ENCODE measurements around the gene SF3B4. TPM values are rescaled to one million over a fixed set of nuclear protein-coding genes. Genes with fewer than 3 reads are reported as not detected.

Gene SF3B4
- total RNA-seq, 4 donors from 2014 or later = 7.6 to 16.9 (median 14.1) TPM

- Histone ChIP-seq H3K27me3 (no peaks in the 10 kb centered on the region), H3K4me3 (peak overlapping the region; percentile 56 to 75 (median 62)), H3K36me3 (no peaks in the 10 kb centered on the region), H3K9me3 (no peaks in the 10 kb centered on the region), H3K27ac (peak overlapping the region; percentile 94 to 100 (median 99)), H3K4me1 (peaks cover 8 to 48% (median 14%) of the 10 kb centered on the region in 3 donors)
- peak; percentile 53 for DNase-seq
- intact Hi-C loops (cut with DNase I) = no loop called here
- 0 to 1% methylated on average over 29 to 34 of the region's 36 CpGs for WGBS, 2 donors
- TF ChIP-seq CTCF (IDR thresholded peaks at IDR 0.05) (peak in 2 of 6 experiments; percentile 24 to 28), POLR2A (IDR thresholded peaks at IDR 0.05) (peak in 2 of 4 donors; percentile 56 to 70)
Measured at GRCh38 chr1:149885339-149886120, 42.1 kb downstream of the SF3B4 start.

- H3K4me3 ChIP-seq = peak overlapping the region; percentile 56 to 75 (median 62)
- peak overlapping the region; percentile 94 to 100 (median 99) for H3K27ac ChIP-seq
- peaks cover 8 to 47% (median 14%) of the 10 kb centered on the region in 3 donors for H3K4me1 ChIP-seq
- TF ChIP-seq POLR2A (IDR thresholded peaks at IDR 0.05) = peak in 1 of 4 donors; percentile 9
- no peak for TF ChIP-seq CTCF (IDR thresholded peaks at IDR 0.05)
- no peaks in the 10 kb centered on the region for H3K9me3 ChIP-seq
- intact Hi-C loops (cut with DNase I) = no loop called here
- no peaks in the 10 kb centered on the region for H3K36me3 ChIP-seq
- H3K27me3 ChIP-seq = no peaks in the 10 kb centered on the region
- DNase-seq = no peak
- WGBS, 2 donors = 3 to 5% methylated on average over 9 of the region's 9 CpGs
Measured at GRCh38 chr1:149884433-149885338, 42.9 kb downstream of the SF3B4 start.

GRCh38 chr1:149883598-149884247 lies 43.9 kb downstream of the SF3B4 start:
- DNase-seq = no peak
- Histone ChIP-seq H3K4me3 (no peak overlapping the region), H3K4me1 (peaks cover 8 to 37% (median 14%) of the 10 kb centered on the region in 3 donors), H3K27ac (peak overlapping the region in 1 of 4 donors; percentile 99), H3K36me3 (no peaks in the 10 kb centered on the region), H3K27me3 (no peaks in the 10 kb centered on the region), H3K9me3 (no peaks in the 10 kb centered on the region)
- WGBS, 2 donors = 71 to 81% methylated on average over 3 of the region's 3 CpGs
- intact Hi-C loops (cut with DNase I) = no loop called here
- TF ChIP-seq POLR2A (IDR thresholded peaks at IDR 0.05) = peak in 1 of 4 donors; percentile 17
- TF ChIP-seq CTCF (IDR thresholded peaks at IDR 0.05) = no peak

- Histone ChIP-seq H3K27ac (no peak overlapping the region), H3K36me3 (no peaks in the 10 kb centered on the region), H3K4me3 (no peak overlapping the region), H3K9me3 (no peaks in the 10 kb centered on the region), H3K27me3 (no peaks in the 10 kb centered on the region), H3K4me1 (peaks cover 8 to 27% (median 14%) of the 10 kb centered on the region in 3 donors)
- DNase-seq = no peak
- TF ChIP-seq CTCF (IDR thresholded peaks at IDR 0.05) (no peak), POLR2A (IDR thresholded peaks at IDR 0.05) (no peak)
- intact Hi-C loops (cut with DNase I) = no loop called here
- WGBS, 2 donors = 73 to 80% methylated on average over 1 of the region's 1 CpG
Measured at GRCh38 chr1:149881876-149882275, 45.7 kb downstream of the SF3B4 start.
